CD14-positive monocyte (primary cell): ENCODE measurements around the gene MNX1. TPM values are rescaled to one million over a fixed set of nuclear protein-coding genes. Genes with fewer than 3 reads are reported as not detected.

Source experiments
- DNase-seq, 3 donors: peaks; one replicate each; pipeline ENCODE4 v3.0.0-alpha.2; 2011 to 2022
- H2AFZ ChIP-seq: 2 replicates; pipeline ENCODE4 v1.6.0; 2012; ENCODE audit warnings: mild to moderate bottlenecking, low read depth, low read length, inconsistent platforms; ENCODE audit not compliant: insufficient read depth, poor library complexity, severe bottlenecking
- H3K27ac ChIP-seq, 2 donors: 1 replicate in 1 of 2; 2 replicates in 1 of 2; pipeline ENCODE4 v1.5.1; 2012 to 2013; ENCODE audit warnings: low read length in 2 of 2, control low read depth in 1 of 2, inconsistent platforms in 1 of 2, low read depth in 1 of 2, mild to moderate bottlenecking in 1 of 2
- H3K27me3 ChIP-seq, 2 donors: one replicate each; pipeline versions ENCODE4 v1.6.0 to v1.6.1; 2011 to 2013; ENCODE audit warnings: low read length in 2 of 2; ENCODE audit not compliant: control insufficient read depth in 2 of 2, insufficient read depth in 2 of 2
- H3K36me3 ChIP-seq, 2 donors: replicated peaks in 1 of 2; 1 replicate in 1 of 2; 2 replicates in 1 of 2; pipeline versions ENCODE4 v1.5.1 to v1.6.1; 2012 to 2013; ENCODE audit warnings: low read length in 2 of 2, control low read depth in 1 of 2, inconsistent platforms in 1 of 2, mild to moderate bottlenecking in 1 of 2; ENCODE audit not compliant: insufficient read depth in 2 of 2, control insufficient read depth in 1 of 2
- H3K4me1 ChIP-seq, 2 donors: 1 replicate in 1 of 2; 2 replicates in 1 of 2; pipeline versions ENCODE4 v1.5.1 to v1.6.1; 2012 to 2013; ENCODE audit warnings: low read length in 2 of 2, control low read depth in 1 of 2, inconsistent platforms in 1 of 2, mild to moderate bottlenecking in 1 of 2, moderate library complexity in 1 of 2; ENCODE audit not compliant: insufficient read depth in 2 of 2, control insufficient read depth in 1 of 2
- H3K4me2 ChIP-seq: replicated peaks from 2 replicates; pipeline ENCODE3; 2012; ENCODE audit warnings: low read length, moderate library complexity, mild to moderate bottlenecking; ENCODE audit not compliant: poor library complexity, severe bottlenecking; ENCODE audit errors: extremely low read depth
- H3K4me3 ChIP-seq, 3 experiments: fragments of 200-600 bp in 1 of 3; sonication (generic) in 1 of 3; replicated peaks in 1 of 3; 1 replicate in 2 of 3; 2 replicates in 1 of 3; pipeline ENCODE4 v1.5.1; 2011 to 2013; ENCODE audit warnings: low read length in 3 of 3, mild to moderate bottlenecking in 3 of 3, control low read depth in 2 of 3, low read depth in 2 of 3, inconsistent platforms in 1 of 3, moderate library complexity in 1 of 3
- H3K79me2 ChIP-seq: 2 replicates; pipeline ENCODE4 v1.6.0; 2012; ENCODE audit warnings: mild to moderate bottlenecking, control low read depth, inconsistent platforms, low read length, moderate library complexity; ENCODE audit not compliant: insufficient read depth
- H3K9ac ChIP-seq: 2 replicates; pipeline ENCODE4 v1.6.0; 2017; ENCODE audit warnings: low read length, mild to moderate bottlenecking; ENCODE audit not compliant: insufficient read depth, poor library complexity, severe bottlenecking
- H3K9me3 ChIP-seq, 2 donors: replicated peaks in 1 of 2; 1 replicate in 1 of 2; 2 replicates in 1 of 2; pipeline versions ENCODE4 v1.5.1 to v1.6.1; 2012 to 2013; ENCODE audit warnings: low read length in 2 of 2, control low read depth in 1 of 2; ENCODE audit not compliant: control insufficient read depth in 1 of 2, insufficient read depth in 1 of 2
- H4K20me1 ChIP-seq: 2 replicates; pipeline ENCODE4 v1.6.0; 2012; ENCODE audit warnings: mild to moderate bottlenecking, low read length, control low read depth, moderate library complexity; ENCODE audit not compliant: insufficient read depth
- H3K27ac Mint-ChIP-seq, 7 donors: one replicate each; pipeline ENCODE4 v1.8.0; 2020; ENCODE audit warnings: mild to moderate bottlenecking in 7 of 7, mixed read lengths in 7 of 7, moderate library complexity in 6 of 7, inconsistent platforms in 2 of 7
- H3K27me3 Mint-ChIP-seq, 3 donors: one replicate each; pipeline ENCODE4 v1.8.0; 2021 to 2022; ENCODE audit warnings: low read depth in 3 of 3, mild to moderate bottlenecking in 3 of 3, mixed read lengths in 3 of 3, moderate library complexity in 3 of 3, inconsistent platforms in 1 of 3
- H3K36me3 Mint-ChIP-seq, 2 donors: one replicate each; pipeline ENCODE4 v1.8.0; 2020; ENCODE audit warnings: mixed read lengths in 2 of 2, inconsistent platforms in 1 of 2, mild to moderate bottlenecking in 1 of 2
- H3K4me1 Mint-ChIP-seq: one replicate; pipeline ENCODE4 v1.8.0; 2020; ENCODE audit warnings: mild to moderate bottlenecking, mixed read lengths
- H3K4me3 Mint-ChIP-seq, 2 donors: one replicate each; pipeline ENCODE4 v1.8.0; 2020; ENCODE audit warnings: mild to moderate bottlenecking in 2 of 2, mixed read lengths in 2 of 2, moderate library complexity in 1 of 2
- H3K9me3 Mint-ChIP-seq, 7 donors: one replicate each; pipeline ENCODE4 v1.8.0; 2020 to 2022; ENCODE audit warnings: mixed read lengths in 7 of 7, mild to moderate bottlenecking in 6 of 7, moderate library complexity in 6 of 7, inconsistent platforms in 2 of 7
- WGBS: methylation state at CpG from one replicate; pipeline ENCODE4 v1.1.5; 2013; ENCODE audit warnings: missing lambda C conversion rate; ENCODE audit not compliant: insufficient coverage; 5-methylcytosine and 5-hydroxymethylcytosine counted together
- intact Hi-C, 2 donors: fragments of 100-400 bp; cut with micrococcal nuclease; formaldehyde crosslinking; loops; one replicate each; pipeline versions ENCODE4 v1.15.0 to v1.15.1; 2023
- polyA plus RNA-seq, 3 donors: library from polyadenylated mRNA; depleted of rRNA in 1 of 3; unstranded in 2 of 3; stranded (reverse) in 1 of 3; fragments of 300-500 nt in 2 of 3; fragments of >200 nt in 1 of 3; fragmentation: Illumina TruSeq in 2 of 3; gene quantifications; 1 replicate in 2 of 3; 2 replicates in 1 of 3; pipeline ENCODE4 v1.2.3, GENCODE V29; 2012 to 2021
- TF ChIP-seq, protein P1 (sequence below): fragments of 200-600 bp; IDR thresholded peaks from one replicate; pipeline ENCODE4 v1.8.0; 2022; ENCODE audit warnings: antibody characterized with exemption, mild to moderate bottlenecking

The MNX1 gene
- polyA plus RNA-seq, 3 donors = not detected

DNA sequence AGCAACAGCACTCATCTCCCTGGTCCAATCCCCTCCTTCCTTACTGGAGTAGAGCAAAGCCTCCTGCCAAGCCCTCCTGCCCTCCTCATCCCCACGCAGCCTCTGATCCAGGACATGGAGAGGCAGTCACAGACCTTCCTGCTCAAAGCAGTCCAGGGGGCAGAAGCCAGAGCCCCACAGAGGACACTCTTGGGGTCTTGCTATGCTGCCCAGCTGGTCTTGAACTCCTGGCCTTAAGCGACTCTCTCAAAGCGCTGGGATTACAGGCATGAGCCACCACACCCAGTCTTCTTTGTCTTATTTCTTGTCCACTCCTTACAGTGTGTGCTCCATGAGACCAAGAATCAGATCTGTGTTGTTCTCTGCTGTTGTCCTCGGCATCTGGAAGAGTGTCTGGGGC is 26.6 kb upstream of the MNX1 start:
- TF ChIP-seq, protein P1, sequence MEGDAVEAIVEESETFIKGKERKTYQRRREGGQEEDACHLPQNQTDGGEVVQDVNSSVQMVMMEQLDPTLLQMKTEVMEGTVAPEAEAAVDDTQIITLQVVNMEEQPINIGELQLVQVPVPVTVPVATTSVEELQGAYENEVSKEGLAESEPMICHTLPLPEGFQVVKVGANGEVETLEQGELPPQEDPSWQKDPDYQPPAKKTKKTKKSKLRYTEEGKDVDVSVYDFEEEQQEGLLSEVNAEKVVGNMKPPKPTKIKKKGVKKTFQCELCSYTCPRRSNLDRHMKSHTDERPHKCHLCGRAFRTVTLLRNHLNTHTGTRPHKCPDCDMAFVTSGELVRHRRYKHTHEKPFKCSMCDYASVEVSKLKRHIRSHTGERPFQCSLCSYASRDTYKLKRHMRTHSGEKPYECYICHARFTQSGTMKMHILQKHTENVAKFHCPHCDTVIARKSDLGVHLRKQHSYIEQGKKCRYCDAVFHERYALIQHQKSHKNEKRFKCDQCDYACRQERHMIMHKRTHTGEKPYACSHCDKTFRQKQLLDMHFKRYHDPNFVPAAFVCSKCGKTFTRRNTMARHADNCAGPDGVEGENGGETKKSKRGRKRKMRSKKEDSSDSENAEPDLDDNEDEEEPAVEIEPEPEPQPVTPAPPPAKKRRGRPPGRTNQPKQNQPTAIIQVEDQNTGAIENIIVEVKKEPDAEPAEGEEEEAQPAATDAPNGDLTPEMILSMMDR = no peak
- intact Hi-C loops = no loop called here
- H3K27me3 Mint-ChIP-seq = peaks cover 10 to 38% (median 14%) of the 10 kb centered on the region in 3 donors

DNA sequence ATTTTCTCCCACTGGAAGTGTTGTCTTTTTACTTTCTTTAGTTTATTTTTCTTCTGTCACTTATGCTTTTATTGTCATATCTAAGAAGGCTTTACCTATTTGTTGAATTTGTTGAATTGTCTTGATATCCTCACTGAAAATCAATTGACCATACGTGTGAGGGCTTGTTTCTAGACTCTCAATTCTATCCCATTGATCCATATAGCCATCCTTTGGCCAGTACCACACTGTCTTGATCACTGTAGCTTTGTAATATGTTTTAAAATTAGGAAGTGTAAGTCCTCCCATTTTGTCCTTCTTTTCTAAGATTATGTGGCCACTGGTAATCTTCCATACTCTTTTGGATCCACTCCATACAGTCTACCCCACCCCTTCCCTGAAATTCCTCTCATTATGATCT is 25.5 kb upstream of the MNX1 start:
- H3K4me3 Mint-ChIP-seq = peak overlapping the region in 1 of 2 donors; percentile 44
- no CpG with 5 or more reads among the region's 1 CpG for WGBS

More for the DNA sequence above, 26.6 kb upstream of the MNX1 start:
- no peak overlapping the region for H2AFZ ChIP-seq
- H4K20me1 ChIP-seq = no peaks in the 10 kb centered on the region
- Mint-ChIP-seq H3K4me1 (no peaks in the 10 kb centered on the region), H3K9me3 (peaks cover 3 to 10% (median 7%) of the 10 kb centered on the region in 7 donors), H3K36me3 (no peaks in the 10 kb centered on the region), H3K4me3 (no peak overlapping the region), H3K27ac (no peak overlapping the region)
- no peak for DNase-seq
- H3K36me3 ChIP-seq = no peaks in the 10 kb centered on the region
- no peak overlapping the region for H3K9ac ChIP-seq
- H3K4me3 ChIP-seq = no peak overlapping the region
- 89% methylated on average over 2 of the region's 4 CpGs for WGBS
- H3K27ac ChIP-seq = no peak overlapping the region
- no peaks in the 10 kb centered on the region for H3K9me3 ChIP-seq
- peaks cover 0 to 3% of the 10 kb centered on the region in 2 donors for H3K27me3 ChIP-seq
- no peak overlapping the region for H3K4me2 ChIP-seq
- H3K79me2 ChIP-seq = no peaks in the 10 kb centered on the region
- H3K4me1 ChIP-seq = no peaks in the 10 kb centered on the region

More for the DNA sequence above, 25.5 kb upstream of the MNX1 start:
- no peak for DNase-seq
- Histone ChIP-seq H3K9me3 (no peaks in the 10 kb centered on the region), H3K79me2 (no peaks in the 10 kb centered on the region), H3K36me3 (no peaks in the 10 kb centered on the region), H3K4me2 (no peak overlapping the region), H3K9ac (no peak overlapping the region), H3K27ac (no peak overlapping the region), H3K27me3 (peaks cover 0 to 8% of the 10 kb centered on the region in 2 donors), H3K4me3 (no peak overlapping the region), H3K4me1 (no peaks in the 10 kb centered on the region), H4K20me1 (no peaks in the 10 kb centered on the region), H2AFZ (no peak overlapping the region)
- Mint-ChIP-seq H3K4me1 (no peaks in the 10 kb centered on the region), H3K27ac (no peak overlapping the region), H3K9me3 (peaks cover 3 to 10% (median 7%) of the 10 kb centered on the region in 7 donors), H3K27me3 (peaks cover 12 to 45% (median 18%) of the 10 kb centered on the region in 3 donors), H3K36me3 (no peaks in the 10 kb centered on the region)
- intact Hi-C loops = no loop called here
- TF ChIP-seq, protein P1 = no peak
